PC-3 (cell line): ENCODE data around the gene PPP1R12B. TPM values are rescaled to one million over a fixed set of nuclear protein-coding genes. Genes with fewer than 3 reads are reported as not detected.
"Not testable (repeated sequence)": the region's sequence is repeated elsewhere in the genome, so short reads cannot be mapped to it uniquely, and the experiment has no call there.

Experiments
- ATAC-seq: fragments of 200-7000 bp; cut with Tn5 transposase; 2 replicates; pipeline ENCODE4 v1.9.1; 2020; ENCODE audit warnings: mild to moderate bottlenecking, moderate library complexity
- BruUV-seq: library from RNA; stranded (reverse); fragments of 400-500 nt; replicated peaks from 2 replicates; lab custom pipeline; 2021; lab: Mats Ljungman, UMichigan
- CTCF ChIA-PET: fragments of 300-600 bp; sonication (Branson Sonifier 250); formaldehyde crosslinking; loops from one replicate; lab custom pipeline; 2022; ENCODE audit warnings: antibody characterized with exemption; lab: Charles Lee
- POLR2A ChIA-PET: fragments of 300-600 bp; sonication (Branson Sonifier 250); formaldehyde crosslinking; loops from one replicate; lab custom pipeline; 2022; ENCODE audit warnings: antibody characterized with exemption; ENCODE audit not compliant: unreplicated experiment; lab: Charles Lee
- DNase-seq: peaks from one replicate; pipeline ENCODE4 v3.0.0-alpha.2; 2015
- H2AFZ ChIP-seq: fragments of 300-600 bp; sonication (generic); 2 replicates; pipeline ENCODE4 v1.6.0; 2016; ENCODE audit warnings: antibody characterized with exemption, low read length
- H3F3A ChIP-seq: fragments of 300-600 bp; sonication (generic); one replicate; pipeline ENCODE4 v1.6.0; 2017; ENCODE audit warnings: antibody characterized with exemption, low read length, control low read depth, mild to moderate bottlenecking; ENCODE audit not compliant: unreplicated experiment
- H3K27ac ChIP-seq: fragments of 300-600 bp; sonication (generic); 2 replicates; pipeline ENCODE4 v1.5.1; 2016; ENCODE audit warnings: mild to moderate bottlenecking, low read length
- H3K27me3 ChIP-seq: fragments of 300-600 bp; sonication (generic); 2 replicates; pipeline ENCODE4 v1.6.1; 2016; ENCODE audit warnings: low read length, mixed read lengths
- H3K36me3 ChIP-seq: fragments of 300-600 bp; sonication (generic); 2 replicates; pipeline ENCODE4 v1.6.1; 2016; ENCODE audit warnings: low read depth, mixed run types, low read length, mixed read lengths
- H3K4me1 ChIP-seq: fragments of 300-600 bp; sonication (generic); 2 replicates; pipeline ENCODE4 v1.5.1; 2016; ENCODE audit warnings: low read length; ENCODE audit not compliant: insufficient read depth
- H3K4me2 ChIP-seq: fragments of 300-600 bp; sonication (generic); 2 replicates; pipeline ENCODE4 v1.6.0; 2016; ENCODE audit warnings: low read length
- H3K4me3 ChIP-seq: fragments of 300-600 bp; sonication (generic); 2 replicates; pipeline ENCODE4 v1.5.1; 2016; ENCODE audit warnings: mild to moderate bottlenecking, low read length, mixed read lengths
- H3K79me2 ChIP-seq: fragments of 300-600 bp; sonication (generic); 2 replicates; pipeline ENCODE4 v1.6.1; 2017; ENCODE audit warnings: low read length, mixed read lengths
- H3K9ac ChIP-seq: fragments of 300-600 bp; sonication (generic); 2 replicates; pipeline ENCODE4 v1.6.0; 2016; ENCODE audit warnings: mild to moderate bottlenecking, low read length
- H3K9me2 ChIP-seq: fragments of 300-600 bp; sonication (generic); replicated peaks from 2 replicates; pipeline ENCODE4 v1.6.1; 2016; ENCODE audit warnings: mixed run types, low read length, mixed read lengths
- H3K9me3 ChIP-seq: fragments of 300-600 bp; sonication (generic); 2 replicates; pipeline ENCODE4 v1.6.1; 2016; ENCODE audit warnings: low read length, mixed read lengths
- H4K20me1 ChIP-seq: fragments of 300-600 bp; sonication (generic); 2 replicates; pipeline ENCODE4 v1.6.1; 2016; ENCODE audit warnings: low read length, mixed read lengths
- intact Hi-C: fragments of 100-400 bp; cut with micrococcal nuclease; formaldehyde crosslinking; loops from 2 replicates; pipeline ENCODE4 v1.9.0; 2023
- total RNA-seq: library from RNA; depleted of rRNA; stranded (reverse); fragments of >200 nt; gene quantifications from 2 replicates; pipeline ENCODE4 v1.2.3, GENCODE V29; 2014

The PPP1R12B gene
- total RNA-seq, 1 experiment from 2014 or later: 2.0 TPM

- H3K36me3 ChIP-seq, H3K9me2 ChIP-seq, H3F3A ChIP-seq, H3K9me3 ChIP-seq, CTCF ChIA-PET, H3K27me3 ChIP-seq, intact Hi-C loops, H3K79me2 ChIP-seq, BruUV-seq, POLR2A ChIA-PET, H4K20me1 ChIP-seq: not testable (repeated sequence)
- H2AFZ ChIP-seq: peak overlapping the region; percentile 46; the same call in 1 of the 2 replicates
- peak; percentile 94 for ATAC-seq
- H3K4me2 ChIP-seq: peak overlapping the region; percentile 58
- peaks cover 29% of the 10 kb centered on the region for H3K4me1 ChIP-seq
- peak overlapping the region; percentile 90 for H3K27ac ChIP-seq
- DNase-seq: peak; percentile 87
- H3K4me3 ChIP-seq: peak overlapping the region; percentile 31; the same call in 1 of the 2 replicates
- H3K9ac ChIP-seq: peak overlapping the region; percentile 62
Measured at GRCh38 chr1:202483362-202483761, 134.9 kb downstream of the PPP1R12B start.

GRCh38 chr1:202484032-202484431, 135.5 kb downstream of the PPP1R12B start:
- H2AFZ ChIP-seq, CTCF ChIA-PET, POLR2A ChIA-PET, H3K27me3 ChIP-seq, H3K36me3 ChIP-seq, H4K20me1 ChIP-seq, H3K79me2 ChIP-seq, BruUV-seq, H3F3A ChIP-seq, intact Hi-C loops, H3K9me3 ChIP-seq, H3K9me2 ChIP-seq, H3K4me3 ChIP-seq: not testable (repeated sequence)
- Histone ChIP-seq H3K4me1 (peaks cover 30% of the 10 kb centered on the region), H3K27ac (peak overlapping the region; percentile 90), H3K4me2 (peak overlapping the region; percentile 58), H3K9ac (peak overlapping the region; percentile 62)
- peak; percentile 47 for ATAC-seq
- peak; percentile 31 for DNase-seq

- CTCF ChIA-PET, H3F3A ChIP-seq: not testable (repeated sequence)
- peak overlapping the region; percentile 90; the same call in 1 of the 2 replicates for H3K27ac ChIP-seq
Measured at GRCh38 chr1:202484820-202485219, 136.3 kb downstream of the PPP1R12B start.

GRCh38 chr1:202488178-202488649, 139.7 kb downstream of the PPP1R12B start:
- H3K4me2 ChIP-seq, H3K4me3 ChIP-seq, H3K9ac ChIP-seq, H4K20me1 ChIP-seq, H2AFZ ChIP-seq, ATAC-seq, BruUV-seq, CTCF ChIA-PET, H3K79me2 ChIP-seq, H3K27ac ChIP-seq, H3K27me3 ChIP-seq, H3K36me3 ChIP-seq, H3K9me3 ChIP-seq, intact Hi-C loops, H3K9me2 ChIP-seq, POLR2A ChIA-PET, H3F3A ChIP-seq: not testable (repeated sequence)
- peaks cover 18% of the 10 kb centered on the region for H3K4me1 ChIP-seq
- DNase-seq: peak; percentile 23

More at GRCh38 chr1:202484820-202485219, 136.3 kb downstream of the PPP1R12B start:
- H3K9me3 ChIP-seq, H4K20me1 ChIP-seq, H3K4me3 ChIP-seq, H2AFZ ChIP-seq, H3K4me2 ChIP-seq, intact Hi-C loops, BruUV-seq, H3K9me2 ChIP-seq, H3K27me3 ChIP-seq, POLR2A ChIA-PET, H3K36me3 ChIP-seq, H3K79me2 ChIP-seq, H3K9ac ChIP-seq, DNase-seq, ATAC-seq: not testable (repeated sequence)
- peaks cover 31% of the 10 kb centered on the region for H3K4me1 ChIP-seq

GRCh38 chr1:202489101-202489500, 140.6 kb downstream of the PPP1R12B start:
- H3K4me2 ChIP-seq, CTCF ChIA-PET, POLR2A ChIA-PET, H4K20me1 ChIP-seq, H3K4me3 ChIP-seq, ATAC-seq, H3K4me1 ChIP-seq, H3K9me3 ChIP-seq, H3K9ac ChIP-seq, H3K9me2 ChIP-seq, H3K79me2 ChIP-seq, intact Hi-C loops, H2AFZ ChIP-seq, H3K27me3 ChIP-seq, H3K36me3 ChIP-seq, BruUV-seq, H3F3A ChIP-seq, H3K27ac ChIP-seq: not testable (repeated sequence)
- DNase-seq: peak; percentile 30

GRCh38 chr1:202493112-202493511, 144.6 kb downstream of the PPP1R12B start:
- H3K4me1 ChIP-seq, H3K4me2 ChIP-seq, CTCF ChIA-PET, H4K20me1 ChIP-seq, ATAC-seq, H3K36me3 ChIP-seq, H3K9me2 ChIP-seq, H3K27ac ChIP-seq, BruUV-seq, intact Hi-C loops, H3K79me2 ChIP-seq, H3F3A ChIP-seq, H3K4me3 ChIP-seq, H3K9ac ChIP-seq, H3K27me3 ChIP-seq, DNase-seq, H3K9me3 ChIP-seq, H2AFZ ChIP-seq, POLR2A ChIA-PET: not testable (repeated sequence)
